GM18519 (cell line): ENCODE data around the gene NIPA2.

ENCODE experiments used
- ATAC-seq: cut with Tn5 transposase; IDR thresholded peaks from one replicate; pipeline ENCODE4 v1.9.1; 2021; ENCODE audit warnings: mild to moderate bottlenecking, moderate library complexity; ENCODE audit not compliant: unreplicated experiment, low FRiP score

NIPA2 gene

DNA sequence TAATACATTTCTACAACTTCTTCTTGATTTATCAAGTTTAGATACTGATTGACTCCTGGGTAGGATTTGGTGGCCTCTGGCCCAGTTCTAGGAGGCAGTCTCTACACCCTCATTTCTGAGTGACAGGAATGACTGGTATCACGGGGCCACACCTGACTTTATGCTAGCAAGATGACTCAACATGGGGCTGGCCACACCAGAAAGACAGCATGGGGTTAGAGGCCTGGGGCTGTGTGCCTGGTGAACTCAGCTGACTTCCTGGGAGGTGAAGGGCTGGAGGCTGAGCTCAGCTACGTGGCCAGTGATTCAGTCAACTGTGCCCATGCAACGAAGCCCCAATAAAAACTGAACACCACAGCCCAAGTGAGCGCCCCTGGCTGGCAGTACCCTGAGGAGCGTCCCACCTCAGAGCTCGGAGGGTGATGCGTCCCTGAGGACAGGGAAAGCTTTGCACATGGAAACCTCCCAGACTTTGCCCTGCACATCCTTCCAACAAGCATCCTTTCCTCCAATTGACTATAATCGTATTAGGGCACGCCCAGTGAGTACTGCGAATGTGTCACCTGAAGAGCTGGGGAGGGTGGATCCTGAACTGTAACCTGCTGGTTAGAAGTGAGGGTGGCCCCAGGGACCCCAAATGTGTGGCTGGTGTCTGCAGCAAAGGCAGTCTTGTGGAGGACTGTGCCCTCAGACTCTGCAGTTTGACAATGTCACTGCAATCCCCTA is 57.2 kb downstream of the NIPA2 start:
- peak; percentile 67 for ATAC-seq

DNA sequence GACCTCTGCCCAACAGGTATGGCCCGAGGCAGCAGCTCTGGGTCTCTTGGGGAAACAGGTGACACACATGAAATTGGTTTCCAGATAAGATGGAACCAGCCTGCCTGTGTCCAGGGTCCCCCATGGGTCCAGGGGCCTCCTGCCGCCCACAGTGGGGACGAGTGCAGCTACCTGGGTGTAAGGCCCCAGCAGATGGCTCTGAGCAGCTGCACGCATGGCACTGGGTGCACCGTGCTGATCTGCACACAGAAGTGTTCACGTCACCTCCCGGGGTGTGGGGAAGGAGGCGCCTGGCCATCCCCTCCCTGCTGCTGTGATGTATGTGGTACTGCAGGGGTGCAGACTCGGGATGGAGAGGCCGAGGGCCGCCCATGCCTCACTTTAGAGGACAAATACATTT is 63.6 kb downstream of the NIPA2 start:
- ATAC-seq, result no peak

- ATAC-seq, result no peak
Measured at GRCh38 chr15:22902578-22902977, 64.1 kb downstream of the NIPA2 start.

- no peak for ATAC-seq
Measured at GRCh38 chr15:22902981-22903380, 64.5 kb downstream of the NIPA2 start.

DNA sequence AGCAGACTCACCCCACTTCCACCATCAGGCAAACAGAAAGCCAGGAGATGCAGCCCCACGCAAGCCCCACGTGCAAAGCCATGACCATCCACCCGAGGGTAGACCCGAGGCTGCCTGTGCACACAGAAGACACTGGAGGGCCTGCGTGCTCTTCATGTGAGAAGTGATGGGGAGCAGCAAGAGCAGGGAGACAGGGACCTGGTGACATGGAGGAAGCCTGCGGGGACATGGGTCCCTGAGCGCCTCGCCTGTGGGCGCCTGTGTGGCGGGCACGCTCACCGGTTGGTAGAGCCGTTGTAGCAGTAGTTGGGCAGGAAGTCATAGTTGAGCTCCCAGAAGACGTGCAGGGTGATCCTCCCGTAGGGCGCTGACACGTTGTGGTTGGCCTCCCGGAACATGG is 65.0 kb downstream of the NIPA2 start:
- no peak for ATAC-seq

DNA sequence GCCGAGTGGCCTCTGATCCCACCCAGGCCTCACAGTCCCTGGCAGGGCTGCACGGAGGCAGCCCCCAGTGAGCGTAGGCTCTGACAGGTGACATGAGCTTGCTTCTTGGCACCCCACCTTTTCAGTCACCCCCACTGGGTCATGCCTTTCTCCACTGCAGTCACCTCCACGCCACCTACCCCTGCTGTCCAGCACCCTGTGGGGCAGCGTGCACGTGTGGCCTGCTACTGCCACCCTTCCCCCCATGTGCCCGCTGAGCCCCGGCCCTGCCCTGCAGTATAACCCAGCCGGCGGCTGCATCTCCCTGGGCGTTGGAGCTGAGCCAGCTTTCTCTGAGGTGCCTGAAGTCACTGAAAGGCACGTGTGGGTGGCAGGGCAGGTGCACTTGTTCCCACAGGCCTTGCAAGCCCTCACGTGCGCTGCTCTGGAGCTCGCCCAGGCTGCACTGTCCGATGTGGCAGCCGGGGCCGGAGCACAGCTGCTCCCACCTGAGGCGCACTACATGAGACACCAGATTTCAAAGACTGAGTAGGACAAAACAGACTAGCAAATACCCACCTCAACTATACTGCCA is 65.6 kb downstream of the NIPA2 start:
- no peak for ATAC-seq

- no peak for ATAC-seq
Measured at GRCh38 chr15:22904736-22905135, 66.3 kb downstream of the NIPA2 start.

DNA sequence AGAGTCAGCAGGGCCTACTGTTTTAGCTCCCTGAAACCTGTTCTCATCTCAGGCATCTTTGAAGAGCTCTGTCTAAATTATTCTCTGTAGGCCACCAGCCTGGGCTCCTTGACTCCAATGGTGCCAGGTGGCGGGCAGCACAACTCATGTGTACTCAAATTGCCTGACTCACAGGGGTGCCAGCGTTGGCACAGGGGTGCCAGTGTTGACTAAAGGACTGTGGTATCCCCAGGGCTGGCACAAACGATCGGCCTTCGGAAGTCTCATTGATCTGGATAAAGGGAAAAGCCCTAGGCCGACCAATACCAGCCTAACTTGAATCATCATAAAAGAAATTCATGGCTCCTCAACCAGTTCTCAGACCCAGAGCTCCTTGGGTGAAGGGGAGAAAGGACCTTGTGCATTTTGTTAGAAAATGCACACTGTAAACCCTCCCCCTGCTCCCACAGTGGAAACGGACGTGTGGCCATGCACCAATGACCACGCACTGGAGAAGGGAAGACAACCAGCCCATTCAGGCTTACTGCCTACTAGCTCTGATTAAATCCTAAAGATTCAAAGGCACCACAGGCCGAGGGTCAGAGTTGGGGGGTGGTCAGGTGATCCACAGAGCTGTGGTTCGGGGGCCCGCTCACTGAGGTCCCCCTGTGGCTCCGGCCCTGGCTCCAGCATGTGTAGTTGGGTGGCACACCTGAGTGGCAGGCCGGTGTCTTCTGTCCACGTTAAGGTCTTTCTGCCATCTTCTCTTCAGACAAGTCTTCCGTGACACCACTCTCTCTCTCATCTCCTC is 68.9 kb downstream of the NIPA2 start:
- no peak for ATAC-seq

DNA sequence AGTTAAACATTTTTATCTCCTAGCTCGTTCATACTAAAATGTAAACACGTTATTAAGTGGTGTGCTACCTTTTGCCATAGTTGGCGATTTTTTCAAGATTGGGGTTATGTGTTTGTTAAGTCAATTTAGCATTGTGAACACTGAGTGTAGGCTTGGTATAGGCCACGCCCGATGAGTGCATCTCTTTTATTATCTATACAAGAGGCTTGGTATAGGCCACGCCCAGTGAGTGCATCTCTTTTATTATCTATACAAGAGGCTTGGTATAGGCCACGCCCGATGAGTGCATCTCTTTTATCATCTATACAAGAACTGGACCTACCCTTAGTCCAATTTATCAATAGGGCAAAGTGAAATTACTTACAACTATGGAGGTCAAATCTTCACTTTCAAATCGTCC is 70.4 kb downstream of the NIPA2 start:
- no peak for ATAC-seq

- no peak for ATAC-seq
Measured at GRCh38 chr15:22911306-22911705, 72.8 kb downstream of the NIPA2 start.

DNA sequence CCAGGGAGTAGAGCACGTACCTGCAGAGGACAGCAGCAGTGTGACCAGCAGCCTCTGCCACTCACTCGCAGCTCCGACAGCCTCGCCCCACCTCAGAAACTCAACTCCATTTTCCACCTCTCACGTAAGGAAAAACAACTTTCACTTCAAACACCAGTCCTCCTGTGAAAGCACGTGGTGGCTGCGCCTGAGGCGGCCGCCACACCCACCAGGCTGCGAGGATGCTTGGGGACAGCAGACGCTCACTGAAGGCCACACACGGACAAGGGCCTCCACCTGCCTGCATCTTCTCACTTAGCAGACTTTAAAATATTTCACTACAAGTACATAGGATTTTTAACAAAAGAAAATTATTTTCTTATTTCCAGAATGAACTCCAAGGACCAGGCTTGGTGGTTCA is 73.8 kb downstream of the NIPA2 start:
- no peak for ATAC-seq

DNA sequence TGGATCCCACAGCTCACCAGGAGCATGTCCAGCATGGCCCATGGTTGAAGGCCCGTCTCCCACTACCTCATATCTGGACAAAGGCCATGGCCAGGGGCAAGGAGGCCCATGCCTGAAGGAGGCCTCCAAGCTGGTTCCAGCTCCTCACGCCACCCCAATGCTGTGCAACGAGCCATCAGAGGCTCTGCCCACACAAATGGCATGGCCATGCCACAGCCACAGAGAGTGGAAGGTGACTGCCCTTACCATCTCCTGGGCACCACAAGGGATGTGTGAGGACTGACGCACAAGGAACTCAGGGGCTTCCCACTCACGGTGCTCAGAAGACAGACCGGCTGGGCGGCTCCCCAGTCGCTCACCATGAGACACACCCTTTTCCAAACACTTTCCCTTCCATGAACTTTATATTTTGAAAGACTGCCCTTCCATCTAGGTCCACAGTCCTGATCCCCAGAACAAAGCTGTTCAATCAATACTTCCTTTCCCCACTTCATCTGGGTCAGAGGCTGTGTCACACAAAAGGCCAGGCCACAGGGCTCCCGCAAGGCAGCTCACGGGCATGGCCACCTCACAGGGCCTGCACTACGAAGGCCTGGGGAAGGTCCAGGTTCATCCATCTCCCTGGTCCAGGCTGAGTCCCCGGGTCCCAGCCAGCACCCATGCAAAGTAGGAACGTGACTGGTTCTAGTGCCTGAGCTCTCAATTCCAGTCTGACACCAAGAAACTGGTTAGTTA is 75.3 kb downstream of the NIPA2 start:
- no peak for ATAC-seq

DNA sequence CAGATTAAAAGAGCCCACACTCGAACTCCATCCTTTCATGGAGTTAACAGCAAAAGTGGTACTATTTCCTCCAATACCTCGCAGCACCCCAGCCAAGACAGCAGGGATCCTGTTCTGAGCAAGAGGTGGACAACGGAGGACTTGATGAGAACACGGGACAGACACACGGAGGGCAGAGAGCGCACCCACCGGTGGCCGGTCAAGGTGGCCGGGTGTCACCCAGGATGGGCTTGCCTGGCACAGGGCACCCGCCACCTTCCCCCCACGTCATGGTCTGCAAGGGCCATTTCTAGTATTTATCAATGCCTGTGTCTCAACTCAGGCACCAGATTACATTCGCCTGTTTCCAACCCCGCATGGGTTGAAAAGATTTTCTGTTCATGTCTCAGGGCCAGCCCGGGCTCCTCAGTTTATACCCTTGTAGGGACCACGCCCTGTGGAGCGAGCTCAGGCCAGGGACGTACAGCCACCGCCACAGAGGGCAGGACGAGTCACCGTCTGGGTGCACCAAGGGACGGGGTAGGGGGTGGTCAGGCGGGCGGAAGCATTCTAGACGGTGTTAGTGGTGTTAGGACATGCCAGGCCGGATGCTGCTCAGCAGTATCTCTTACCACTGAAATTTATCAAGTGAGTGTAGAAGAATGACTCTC is 77.5 kb downstream of the NIPA2 start:
- ATAC-seq, result no peak

- ATAC-seq, result no peak
Measured at GRCh38 chr15:22916606-22917350, 78.3 kb downstream of the NIPA2 start.

DNA sequence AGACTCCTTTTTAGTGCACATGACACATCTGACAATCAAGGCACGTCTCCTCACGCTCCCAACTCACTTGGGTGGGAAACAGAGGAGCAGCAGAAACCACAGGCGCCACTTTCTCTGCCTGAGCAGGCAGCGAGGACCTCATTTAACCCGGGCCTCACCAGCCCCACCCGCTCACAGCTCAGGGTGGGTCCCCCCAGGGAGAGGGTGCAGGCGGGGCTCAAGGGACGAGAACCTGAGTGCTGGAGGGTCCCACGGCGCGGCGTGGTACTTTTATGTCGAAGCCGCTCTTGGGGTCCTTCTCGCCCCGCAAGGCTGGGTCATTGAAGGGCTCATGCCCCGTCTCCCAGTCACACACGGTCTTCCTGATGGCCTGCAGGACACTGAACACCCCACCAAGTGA is 79.1 kb downstream of the NIPA2 start:
- no peak for ATAC-seq
